Common myeloid progenitor, CD34-positive (primary cell): ENCODE measurements around the gene RASGEF1C.

ENCODE experiments used
- CTCF ChIA-PET: fragments of 350-600 bp; sonication (Branson Sonifier 250); formaldehyde crosslinking; loops from one replicate; lab custom pipeline; 2021; ENCODE audit warnings: antibody characterized with exemption; lab: Charles Lee
- POLR2A ChIA-PET: fragments of 350-600 bp; sonication (Branson Sonifier 250); formaldehyde crosslinking; loops from one replicate; lab custom pipeline; 2021; ENCODE audit warnings: antibody characterized with exemption; lab: Charles Lee
- DNase-seq, 3 donors: peaks; one replicate each; pipeline versions ENCODE4 v3.0.0 to v3.0.0-alpha.2; 2013
- H3K27ac ChIP-seq, 2 experiments: 1 replicate in 1 of 2; 2 replicates in 1 of 2; pipeline ENCODE4 v1.7.0; 2013; ENCODE audit warnings: inconsistent platforms in 2 of 2, low read length in 2 of 2, mild to moderate bottlenecking in 2 of 2, low read depth in 1 of 2, moderate library complexity in 1 of 2; ENCODE audit not compliant: severe bottlenecking in 2 of 2, insufficient read depth in 1 of 2, poor library complexity in 1 of 2
- H3K27me3 ChIP-seq, 5 experiments: replicated peaks in 2 of 5; 1 replicate in 3 of 5; 2 replicates in 2 of 5; pipeline versions ENCODE4 v1.6.1 to v1.7.0; 2013; ENCODE audit warnings: low read length in 4 of 5, mild to moderate bottlenecking in 2 of 5, moderate library complexity in 2 of 5, inconsistent platforms in 1 of 5; ENCODE audit not compliant: insufficient read depth in 5 of 5, control insufficient read depth in 4 of 5
- H3K36me3 ChIP-seq, 4 experiments: 1 replicate in 2 of 4; 2 replicates in 2 of 4; pipeline versions ENCODE4 v1.6.1 to v1.7.0; 2013; ENCODE audit warnings: low read length in 3 of 4, control low read depth in 1 of 4, mild to moderate bottlenecking in 1 of 4; ENCODE audit not compliant: control insufficient read depth in 4 of 4, insufficient read depth in 4 of 4
- H3K4me1 ChIP-seq, 4 experiments: 1 replicate in 3 of 4; 2 replicates in 1 of 4; pipeline versions ENCODE4 v1.6.1 to v1.7.1; 2013; ENCODE audit warnings: low read length in 3 of 4, mild to moderate bottlenecking in 3 of 4, control low read depth in 1 of 4, inconsistent platforms in 1 of 4, moderate library complexity in 1 of 4; ENCODE audit not compliant: control insufficient read depth in 4 of 4, insufficient read depth in 4 of 4; ENCODE audit errors: control extremely low read depth in 1 of 4
- H3K4me3 ChIP-seq, 7 experiments: 1 replicate in 4 of 7; 2 replicates in 3 of 7; pipeline versions ENCODE4 v1.5.1 to v1.7.0; 2013; ENCODE audit warnings: mild to moderate bottlenecking in 7 of 7, low read length in 6 of 7, moderate library complexity in 6 of 7, inconsistent platforms in 2 of 7, low read depth in 2 of 7, control low read depth in 1 of 7; ENCODE audit not compliant: insufficient read depth in 4 of 7, control insufficient read depth in 1 of 7; ENCODE audit errors: extremely low read depth in 1 of 7
- H3K9me3 ChIP-seq, 5 experiments: 1 replicate in 4 of 5; 2 replicates in 1 of 5; pipeline versions ENCODE4 v1.6.1 to v1.7.1; 2013; ENCODE audit warnings: low read length in 4 of 5, mild to moderate bottlenecking in 2 of 5, inconsistent platforms in 1 of 5, low read depth in 1 of 5, moderate library complexity in 1 of 5; ENCODE audit not compliant: control insufficient read depth in 4 of 5, insufficient read depth in 2 of 5; ENCODE audit errors: control extremely low read depth in 1 of 5
- WGBS: methylation state at CpG from one replicate; pipeline ENCODE4 v1.1.5; 2013; ENCODE audit not compliant: insufficient coverage; 5-methylcytosine and 5-hydroxymethylcytosine counted together

Gene RASGEF1C

GRCh38 chr5:180119903-180120236 lies 89.1 kb downstream of the RASGEF1C start:
- H3K9me3 ChIP-seq: no peaks in the 10 kb centered on the region
- no peak for DNase-seq
- H3K4me3 ChIP-seq: no peak overlapping the region
- peaks cover 0 to 9% (median 0%) of the 10 kb centered on the region in 4 experiments for H3K4me1 ChIP-seq
- CTCF ChIA-PET: interaction anchor here (0.5 to 1.4 kb wide), 3 partner anchors 10 to 443 kb away, joined by 3 to 4 read pairs (median 4); no protein-coding TSS in a partner anchor
- no peaks in the 10 kb centered on the region for H3K36me3 ChIP-seq
- 80% methylated on average over 7 of the region's 12 CpGs for WGBS
- H3K27me3 ChIP-seq: no peaks in the 10 kb centered on the region
- POLR2A ChIA-PET: no interaction called here
- no peak overlapping the region for H3K27ac ChIP-seq

- POLR2A ChIA-PET: no interaction called here
- CTCF ChIA-PET: interaction anchor here (1.0 to 1.4 kb wide), 2 partner anchors 11 to 12 kb away, joined by 4 read pairs; no protein-coding TSS in a partner anchor
- no peak overlapping the region for H3K27ac ChIP-seq
- H3K9me3 ChIP-seq: no peaks in the 10 kb centered on the region
- H3K4me1 ChIP-seq: peaks cover 0 to 9% (median 0%) of the 10 kb centered on the region in 4 experiments
- DNase-seq: no peak
- no peak overlapping the region for H3K4me3 ChIP-seq
- WGBS: 97% methylated on average over 20 of the region's 23 CpGs
- H3K36me3 ChIP-seq: no peaks in the 10 kb centered on the region
- no peaks in the 10 kb centered on the region for H3K27me3 ChIP-seq
Measured at GRCh38 chr5:180119031-180119902, 89.7 kb downstream of the RASGEF1C start.

- Histone ChIP-seq H3K4me1 (peaks cover 0 to 9% (median 0%) of the 10 kb centered on the region in 4 experiments), H3K9me3 (no peaks in the 10 kb centered on the region), H3K36me3 (no peaks in the 10 kb centered on the region), H3K27me3 (no peaks in the 10 kb centered on the region), H3K27ac (no peak overlapping the region), H3K4me3 (no peak overlapping the region)
- CTCF ChIA-PET: no interaction called here
- POLR2A ChIA-PET: no interaction called here
- no peak for DNase-seq
- 98% methylated on average over 12 of the region's 14 CpGs for WGBS
Measured at GRCh38 chr5:180118391-180118791, 90.6 kb downstream of the RASGEF1C start.

- ChIA-PET POLR2A (no interaction called here), CTCF (no interaction called here)
- Histone ChIP-seq H3K27ac (no peak overlapping the region), H3K27me3 (no peaks in the 10 kb centered on the region), H3K4me1 (peaks cover 0 to 9% (median 0%) of the 10 kb centered on the region in 4 experiments), H3K36me3 (no peaks in the 10 kb centered on the region), H3K4me3 (no peak overlapping the region), H3K9me3 (no peaks in the 10 kb centered on the region)
- 95% methylated on average over 10 of the region's 14 CpGs for WGBS
- DNase-seq: no peak
Measured at GRCh38 chr5:180117000-180117725, 91.8 kb downstream of the RASGEF1C start.

- CTCF ChIA-PET: interaction anchor here (0.8 kb wide), 1 partner anchor 9 kb away, joined by 4 read pairs; no protein-coding TSS in a partner anchor
- no peaks in the 10 kb centered on the region for H3K27me3 ChIP-seq
- H3K27ac ChIP-seq: no peak overlapping the region
- H3K4me3 ChIP-seq: no peak overlapping the region
- no peaks in the 10 kb centered on the region for H3K9me3 ChIP-seq
- DNase-seq: no peak
- no peaks in the 10 kb centered on the region for H3K36me3 ChIP-seq
- POLR2A ChIA-PET: interaction anchor here (0.7 kb wide), 1 partner anchor 1106 kb away, joined by 5 read pairs; no protein-coding TSS in a partner anchor
- H3K4me1 ChIP-seq: peaks cover 0 to 9% (median 0%) of the 10 kb centered on the region in 4 experiments
- 90% methylated on average over 28 of the region's 31 CpGs for WGBS
Measured at GRCh38 chr5:180116077-180116999, 92.7 kb downstream of the RASGEF1C start.

- Histone ChIP-seq H3K4me3 (no peak overlapping the region), H3K9me3 (no peaks in the 10 kb centered on the region), H3K4me1 (peaks cover 0 to 17% (median 4%) of the 10 kb centered on the region in 4 experiments), H3K27ac (no peak overlapping the region), H3K36me3 (no peaks in the 10 kb centered on the region), H3K27me3 (no peaks in the 10 kb centered on the region)
- POLR2A ChIA-PET: no interaction called here
- CTCF ChIA-PET: interaction anchor here (0.8 kb wide), 1 partner anchor 10 kb away, joined by 4 read pairs; no protein-coding TSS in a partner anchor
- DNase-seq: no peak
- WGBS: 96% methylated on average over 11 of the region's 14 CpGs
Measured at GRCh38 chr5:180115326-180116076, 93.5 kb downstream of the RASGEF1C start.
